NT2/D1 (cell line): Measurements from ENCODE around the gene SYT1.
"Not testable (repeated sequence)": the region's sequence is repeated elsewhere in the genome, so short reads cannot be mapped to it uniquely, and the experiment has no call there.

ENCODE experiments used
- DNase-seq: peaks from one replicate; pipeline ENCODE4 v3.0.0-alpha.2; 2011; ENCODE audit warnings: low read depth, low spot score
- H3K27me3 ChIP-seq: 2 replicates; pipeline ENCODE4 v1.6.0; 2011; ENCODE audit warnings: mild to moderate bottlenecking; ENCODE audit not compliant: insufficient read length, insufficient read depth
- H3K36me3 ChIP-seq: 2 replicates; pipeline ENCODE4 v1.6.1; 2011; ENCODE audit warnings: mild to moderate bottlenecking, low read length, mixed read lengths; ENCODE audit not compliant: insufficient read depth, insufficient read length
- H3K4me1 ChIP-seq: 2 replicates; pipeline ENCODE4 v1.5.1; 2011; ENCODE audit not compliant: insufficient read depth, insufficient read length
- H3K4me3 ChIP-seq: 2 replicates; pipeline ENCODE4 v1.5.1; 2011; ENCODE audit warnings: low read depth; ENCODE audit not compliant: insufficient read length
- H3K9ac ChIP-seq: 2 replicates; pipeline ENCODE4 v1.6.0; 2011; ENCODE audit warnings: low read depth; ENCODE audit not compliant: insufficient read length
- H3K9me3 ChIP-seq: 2 replicates; pipeline ENCODE4 v1.5.1; 2011; ENCODE audit warnings: mild to moderate bottlenecking, low read length; ENCODE audit not compliant: insufficient read depth
- SUZ12 ChIP-seq: IDR thresholded peaks from 2 replicates; pipeline ENCODE4 v1.6.1; 2011; ENCODE audit not compliant: insufficient read length, insufficient read depth; ENCODE audit errors: extremely low read depth
- YY1 ChIP-seq: IDR thresholded peaks from 2 replicates; pipeline ENCODE4 v1.6.1; 2011; ENCODE audit not compliant: insufficient read length, insufficient read depth
- ZNF274 ChIP-seq: IDR thresholded peaks from 2 replicates; pipeline ENCODE4 v1.6.1; 2011; ENCODE audit warnings: mild to moderate bottlenecking, low read depth, low read length

Gene SYT1

DNA sequence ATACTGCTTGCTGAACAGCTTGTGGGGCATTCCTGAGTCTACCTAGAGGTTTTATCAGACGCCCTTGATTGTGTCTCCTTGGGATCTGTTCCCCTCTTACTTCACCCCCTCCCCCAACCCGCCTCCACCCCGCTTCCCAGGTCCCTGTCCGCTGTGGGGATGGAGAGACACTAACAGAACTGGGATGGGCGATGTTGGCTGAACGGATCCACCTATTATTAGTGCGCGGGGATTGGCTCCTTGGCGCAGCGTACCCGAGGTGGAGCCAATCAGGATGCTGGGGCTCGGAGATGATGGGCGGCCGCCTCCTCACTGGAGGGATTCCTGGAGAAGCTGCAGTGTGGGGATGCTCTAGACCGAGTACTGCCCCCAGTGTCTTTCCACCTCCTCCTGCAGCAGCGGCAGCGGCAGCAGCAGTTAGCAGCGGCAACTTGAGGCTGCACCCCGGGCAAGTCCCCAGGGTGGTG is at the start of gene SYT1:
Gene SYT1 (plus strand): TSS at position 372 of the 467 bp plus-strand sequence.
- Histone ChIP-seq H3K4me1 (no peaks in the 10 kb centered on the region), H3K9me3 (no peaks in the 10 kb centered on the region), H3K4me3 (peak within 1 kb of the TSS; percentile 82), H3K27me3 (peaks cover 29% of the 10 kb centered on the region), H3K36me3 (no peaks in the 10 kb centered on the region), H3K9ac (peak within 1 kb of the TSS; percentile 74)
- TF ChIP-seq ZNF274 (no peak), SUZ12 (no peak), YY1 (no peak)
- peak; percentile 71 for DNase-seq

GRCh38 chr12:78818487-78818886 is 46.1 kb upstream of the SYT1 start:
- H3K36me3 ChIP-seq: no peaks in the 10 kb centered on the region
- H3K4me1 ChIP-seq: no peaks in the 10 kb centered on the region
- no peak overlapping the region for H3K4me3 ChIP-seq
- no peak for TF ChIP-seq SUZ12
- TF ChIP-seq ZNF274: no peak
- TF ChIP-seq YY1: no peak
- H3K27me3 ChIP-seq: no peaks in the 10 kb centered on the region
- DNase-seq: no peak
- H3K9me3 ChIP-seq: no peaks in the 10 kb centered on the region
- H3K9ac ChIP-seq: no peak overlapping the region

DNA sequence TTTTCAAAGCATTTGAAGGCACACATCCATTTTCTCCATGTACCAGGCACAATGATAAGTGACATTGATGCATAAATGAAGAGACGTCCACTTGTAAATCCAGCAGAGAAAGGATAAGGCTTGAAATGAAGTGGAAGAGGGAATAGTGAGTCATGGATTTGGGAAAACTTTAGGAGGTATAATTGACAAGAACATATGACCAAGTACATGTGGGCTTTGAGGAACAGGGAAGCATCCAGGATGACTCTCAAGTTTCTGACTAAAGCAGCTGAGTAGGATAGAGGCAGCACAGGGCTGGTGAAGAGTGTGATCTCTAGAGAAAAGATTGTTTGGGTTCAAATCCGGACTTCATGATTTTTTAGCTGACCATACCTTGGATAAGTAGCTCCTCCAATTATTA is 43.6 kb upstream of the SYT1 start:
- DNase-seq: no peak
- Histone ChIP-seq H3K9me3 (no peaks in the 10 kb centered on the region), H3K4me1 (no peaks in the 10 kb centered on the region), H3K9ac (no peak overlapping the region), H3K27me3 (no peaks in the 10 kb centered on the region), H3K4me3 (no peak overlapping the region), H3K36me3 (no peaks in the 10 kb centered on the region)
- TF ChIP-seq ZNF274: no peak
- TF ChIP-seq YY1: no peak
- no peak for TF ChIP-seq SUZ12

GRCh38 chr12:78824918-78825317 is 39.7 kb upstream of the SYT1 start:
- H3K9me3 ChIP-seq: no peaks in the 10 kb centered on the region
- H3K27me3 ChIP-seq: no peaks in the 10 kb centered on the region
- H3K9ac ChIP-seq: no peak overlapping the region
- no peaks in the 10 kb centered on the region for H3K4me1 ChIP-seq
- no peak for DNase-seq
- no peak for TF ChIP-seq YY1
- no peak for TF ChIP-seq ZNF274
- no peak for TF ChIP-seq SUZ12
- H3K4me3 ChIP-seq: no peak overlapping the region
- no peaks in the 10 kb centered on the region for H3K36me3 ChIP-seq

DNA sequence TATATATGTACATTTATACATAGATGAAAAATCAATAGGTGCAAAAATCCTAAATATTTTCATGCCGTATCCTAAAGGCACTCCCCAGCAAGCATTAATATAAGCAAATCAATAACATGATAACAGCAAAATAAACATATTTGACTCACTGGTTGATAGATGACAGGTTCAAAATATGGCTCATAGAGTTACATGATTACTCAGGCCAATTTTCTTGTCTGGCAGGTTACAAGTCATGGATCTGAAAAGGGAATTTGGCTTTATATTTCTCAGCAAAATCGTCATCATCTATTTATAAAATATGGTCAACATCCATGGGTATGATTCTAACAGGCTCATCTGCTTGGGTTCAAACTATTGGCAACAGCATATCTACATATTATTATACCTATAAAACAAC is 34.9 kb upstream of the SYT1 start:
- no peaks in the 10 kb centered on the region for H3K9me3 ChIP-seq
- no peaks in the 10 kb centered on the region for H3K27me3 ChIP-seq
- H3K9ac ChIP-seq: no peak overlapping the region
- H3K4me1 ChIP-seq: no peaks in the 10 kb centered on the region
- no peak for TF ChIP-seq SUZ12
- no peak for TF ChIP-seq ZNF274
- no peak for TF ChIP-seq YY1
- no peaks in the 10 kb centered on the region for H3K36me3 ChIP-seq
- no peak for DNase-seq
- no peak overlapping the region for H3K4me3 ChIP-seq

- no peaks in the 10 kb centered on the region for H3K9me3 ChIP-seq
- no peak for DNase-seq
- TF ChIP-seq SUZ12: no peak
- TF ChIP-seq ZNF274: no peak
- no peak for TF ChIP-seq YY1
- no peaks in the 10 kb centered on the region for H3K4me1 ChIP-seq
- H3K4me3 ChIP-seq: no peak overlapping the region
- H3K27me3 ChIP-seq: no peaks in the 10 kb centered on the region
- no peak overlapping the region for H3K9ac ChIP-seq
- H3K36me3 ChIP-seq: no peaks in the 10 kb centered on the region
These were observed 29.1 kb upstream of the SYT1 start for GRCh38 chr12:78835493-78835892.

DNA sequence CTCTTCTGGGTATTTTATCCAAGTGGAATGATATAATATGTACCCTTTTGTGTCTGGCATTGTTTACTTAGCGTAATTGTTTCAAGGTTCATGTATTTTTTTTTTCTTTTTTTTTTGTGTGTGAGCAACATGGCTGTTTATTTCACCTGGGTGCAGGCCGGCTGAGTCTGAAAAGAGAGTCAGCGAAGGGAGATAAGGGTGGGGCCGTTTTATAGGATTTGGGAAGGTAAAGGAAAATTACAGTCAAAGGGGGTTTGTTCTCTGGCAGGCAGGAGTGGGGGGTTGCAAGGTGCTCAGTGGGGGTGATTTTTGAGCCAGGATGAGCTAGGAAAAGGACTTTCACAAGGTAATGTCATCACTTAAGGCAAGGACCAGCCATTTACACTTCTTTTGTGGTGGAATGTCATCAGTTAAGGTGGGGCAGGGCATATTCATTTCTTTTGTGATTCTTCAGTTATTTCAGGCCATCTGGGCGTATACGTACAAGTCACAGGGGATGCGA is 24.0 kb upstream of the SYT1 start:
- not testable (repeated sequence) for H3K27me3 ChIP-seq, H3K9ac ChIP-seq, H3K4me3 ChIP-seq, H3K9me3 ChIP-seq, DNase-seq, H3K4me1 ChIP-seq, H3K36me3 ChIP-seq

DNA sequence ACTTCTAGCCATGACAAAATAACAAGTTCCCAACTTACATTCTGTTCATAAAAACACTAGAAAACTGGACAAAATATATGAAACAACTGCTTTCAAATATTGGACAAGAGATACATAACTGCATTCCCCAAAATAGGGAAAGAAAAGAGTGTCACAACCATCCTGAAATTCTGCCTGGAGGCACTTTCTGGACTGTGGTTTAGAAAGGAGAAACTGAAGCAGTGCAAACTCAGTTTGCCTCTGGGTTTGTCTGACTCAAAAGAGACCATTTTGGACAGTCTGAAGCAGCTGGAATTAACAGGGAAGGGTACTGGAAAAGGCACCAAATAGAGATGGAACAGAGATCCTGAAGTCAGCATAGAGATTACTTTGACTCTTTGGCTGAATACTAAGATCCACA is 11.3 kb upstream of the SYT1 start:
- no peaks in the 10 kb centered on the region for H3K4me1 ChIP-seq
- H3K9ac ChIP-seq: no peak overlapping the region
- TF ChIP-seq SUZ12 (no peak), ZNF274 (no peak), YY1 (no peak)
- DNase-seq: no peak
- H3K4me3 ChIP-seq: no peak overlapping the region
- H3K36me3 ChIP-seq: no peaks in the 10 kb centered on the region
- H3K9me3 ChIP-seq: no peaks in the 10 kb centered on the region
- no peaks in the 10 kb centered on the region for H3K27me3 ChIP-seq
